Measurements from ENCODE around the gene HES5. TPM values are rescaled to one million over a fixed set of nuclear protein-coding genes. Genes with fewer than 3 reads are reported as not detected.

The HES5 gene
- total RNA-seq, 6 donors from 2014 or later, result 0.31 to 1.6 (median 0.92) TPM; not detected in 2

DNA sequence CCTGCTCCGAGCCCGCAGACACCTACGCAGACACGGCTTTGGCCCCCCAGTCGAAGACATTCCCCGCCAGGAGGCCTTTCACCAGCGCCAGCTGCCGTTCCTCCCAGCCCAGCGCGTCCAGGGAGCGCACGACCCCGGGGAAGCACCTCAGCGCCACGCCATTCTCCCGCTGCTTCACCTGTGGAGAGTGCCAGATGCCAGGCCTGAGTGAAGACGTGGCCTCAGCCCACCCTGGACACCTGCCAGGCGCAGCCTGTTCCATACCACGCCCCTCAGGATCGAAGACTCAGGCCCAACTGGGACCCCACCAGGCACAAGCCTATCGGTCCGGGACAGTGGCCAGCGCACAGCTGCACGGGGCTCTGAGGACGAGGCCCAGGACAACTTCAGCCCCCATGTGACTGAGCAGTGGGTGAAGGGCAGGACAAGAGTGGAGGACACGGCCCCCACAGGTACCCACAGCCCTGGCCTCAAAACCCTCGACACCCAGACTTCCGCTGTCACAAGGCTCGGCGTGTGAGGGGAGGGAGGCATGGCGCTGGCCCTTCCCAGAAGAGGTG lies 17.1 kb downstream of the HES5 start:
- Histone ChIP-seq H3K27ac (no peak overlapping the region), H3K4me3 (no peak overlapping the region), H3K27me3 (no peaks in the 10 kb centered on the region), H3K9me3 (no peaks in the 10 kb centered on the region), H3K4me1 (no peaks in the 10 kb centered on the region), H3K36me3 (peaks cover 44 to 100% (median 98%) of the 10 kb centered on the region in 4 donors)
- TF ChIP-seq POLR2A (IDR thresholded peaks at IDR 0.05) (no peak), POLR2AphosphoS5 (IDR thresholded peaks at IDR 0.05) (no peak), EP300 (IDR thresholded peaks at IDR 0.05) (no peak)
- TF ChIP-seq, protein P1, sequence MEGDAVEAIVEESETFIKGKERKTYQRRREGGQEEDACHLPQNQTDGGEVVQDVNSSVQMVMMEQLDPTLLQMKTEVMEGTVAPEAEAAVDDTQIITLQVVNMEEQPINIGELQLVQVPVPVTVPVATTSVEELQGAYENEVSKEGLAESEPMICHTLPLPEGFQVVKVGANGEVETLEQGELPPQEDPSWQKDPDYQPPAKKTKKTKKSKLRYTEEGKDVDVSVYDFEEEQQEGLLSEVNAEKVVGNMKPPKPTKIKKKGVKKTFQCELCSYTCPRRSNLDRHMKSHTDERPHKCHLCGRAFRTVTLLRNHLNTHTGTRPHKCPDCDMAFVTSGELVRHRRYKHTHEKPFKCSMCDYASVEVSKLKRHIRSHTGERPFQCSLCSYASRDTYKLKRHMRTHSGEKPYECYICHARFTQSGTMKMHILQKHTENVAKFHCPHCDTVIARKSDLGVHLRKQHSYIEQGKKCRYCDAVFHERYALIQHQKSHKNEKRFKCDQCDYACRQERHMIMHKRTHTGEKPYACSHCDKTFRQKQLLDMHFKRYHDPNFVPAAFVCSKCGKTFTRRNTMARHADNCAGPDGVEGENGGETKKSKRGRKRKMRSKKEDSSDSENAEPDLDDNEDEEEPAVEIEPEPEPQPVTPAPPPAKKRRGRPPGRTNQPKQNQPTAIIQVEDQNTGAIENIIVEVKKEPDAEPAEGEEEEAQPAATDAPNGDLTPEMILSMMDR (IDR thresholded peaks at IDR 0.05), result no peak
- peak in 1 of 2 donors; percentile 75 for DNase-seq
- no peak for ATAC-seq (ENCODE audit: low FRiP score in 2 of 2)
- 89 to 92% methylated on average over 8 to 31 of the region's 31 CpGs for WGBS, 2 donors

DNA sequence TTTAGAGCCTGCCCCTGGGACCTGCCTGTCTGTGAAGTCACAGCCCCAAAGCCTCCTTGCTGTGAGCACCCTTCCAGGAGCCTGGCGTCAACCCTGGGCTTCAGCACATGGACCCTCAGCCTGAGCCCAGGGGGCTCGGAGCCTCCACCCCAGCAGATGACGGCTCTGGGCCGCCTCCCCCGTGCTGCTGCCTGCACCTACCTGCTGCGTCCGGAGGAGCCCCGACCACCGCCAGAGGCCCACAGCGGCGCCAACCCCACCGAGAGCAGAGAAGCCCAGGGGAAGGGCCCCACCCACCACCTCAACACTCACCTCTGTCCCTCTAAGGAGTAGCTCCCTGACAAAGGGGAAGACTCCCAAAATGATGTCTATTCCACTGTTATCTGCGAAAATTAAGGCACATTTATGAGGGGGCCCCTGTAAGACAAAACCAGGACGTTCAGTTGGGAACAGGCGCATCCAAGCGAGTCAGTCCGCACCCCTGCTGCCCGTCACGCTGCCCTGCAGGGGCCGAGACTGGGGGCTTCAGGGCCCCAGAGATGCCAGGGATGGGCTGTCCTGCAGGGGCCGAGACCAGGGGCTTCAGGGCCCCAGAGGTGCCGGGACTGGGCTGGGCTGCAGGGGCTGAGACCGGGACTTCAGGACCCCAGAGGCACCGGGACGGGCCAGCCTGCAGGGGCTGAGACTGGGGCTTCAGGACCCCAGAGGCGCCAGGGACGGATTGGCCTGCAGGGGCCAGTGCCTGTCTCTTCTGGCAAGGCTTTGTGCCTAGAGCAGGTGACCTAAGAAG lies 19.5 kb downstream of the HES5 start:
- H3K27me3 ChIP-seq, result no peaks in the 10 kb centered on the region
- no peak overlapping the region for H3K4me3 ChIP-seq
- H3K27ac ChIP-seq, result no peak overlapping the region
- no peaks in the 10 kb centered on the region for H3K9me3 ChIP-seq
- peaks cover 35 to 84% (median 81%) of the 10 kb centered on the region in 4 donors for H3K36me3 ChIP-seq
- DNase-seq, result peak in 1 of 2 donors; percentile 73
- 92 to 96% methylated on average over 18 to 27 of the region's 27 CpGs for WGBS, 2 donors
- no peak for TF ChIP-seq POLR2A (IDR thresholded peaks at IDR 0.05)
- TF ChIP-seq, protein P1 (IDR thresholded peaks at IDR 0.05), result no peak
- TF ChIP-seq EP300 (IDR thresholded peaks at IDR 0.05), result no peak
- no peak for TF ChIP-seq POLR2AphosphoS5 (IDR thresholded peaks at IDR 0.05)
- peaks cover 0 to 16% (median 0%) of the 10 kb centered on the region in 4 donors for H3K4me1 ChIP-seq
- ATAC-seq (ENCODE audit: low FRiP score in 2 of 2), result no peak

DNA sequence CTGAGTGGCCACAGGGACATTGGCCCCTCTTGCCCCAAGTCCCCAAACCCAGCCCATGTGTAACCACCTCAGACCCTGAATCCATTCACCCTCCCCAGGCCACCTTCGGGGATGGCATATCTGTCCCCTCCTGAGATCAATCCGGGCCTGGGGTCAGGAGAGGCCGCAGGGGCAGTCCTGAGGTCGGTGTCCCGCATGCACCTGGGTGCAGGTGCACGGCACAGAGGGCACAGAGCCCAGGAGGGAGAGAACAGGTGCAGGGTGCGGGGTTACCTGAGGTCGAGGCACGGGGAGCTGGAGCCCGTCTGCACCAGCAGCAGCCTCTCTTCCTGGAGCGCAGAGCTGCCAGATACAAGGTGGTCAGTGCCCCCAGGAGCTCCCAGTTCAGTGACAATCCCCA lies 20.5 kb downstream of the HES5 start:
- TF ChIP-seq POLR2A (IDR thresholded peaks at IDR 0.05) (no peak), POLR2AphosphoS5 (IDR thresholded peaks at IDR 0.05) (no peak), EP300 (IDR thresholded peaks at IDR 0.05) (no peak)
- TF ChIP-seq, protein P1 (IDR thresholded peaks at IDR 0.05), result no peak
- peak in 1 of 2 donors; percentile 68 for DNase-seq
- ATAC-seq (ENCODE audit: low FRiP score in 2 of 2), result no peak
- WGBS, 2 donors, result 91 to 97% methylated on average over 8 to 11 of the region's 11 CpGs
- H3K4me1 ChIP-seq, result peaks cover 0 to 24% (median 0%) of the 10 kb centered on the region in 4 donors
- H3K36me3 ChIP-seq, result peaks cover 35 to 75% (median 72%) of the 10 kb centered on the region in 4 donors
- H3K9me3 ChIP-seq, result no peaks in the 10 kb centered on the region
- no peak overlapping the region for H3K4me3 ChIP-seq
- H3K27ac ChIP-seq, result no peak overlapping the region
- no peaks in the 10 kb centered on the region for H3K27me3 ChIP-seq

DNA sequence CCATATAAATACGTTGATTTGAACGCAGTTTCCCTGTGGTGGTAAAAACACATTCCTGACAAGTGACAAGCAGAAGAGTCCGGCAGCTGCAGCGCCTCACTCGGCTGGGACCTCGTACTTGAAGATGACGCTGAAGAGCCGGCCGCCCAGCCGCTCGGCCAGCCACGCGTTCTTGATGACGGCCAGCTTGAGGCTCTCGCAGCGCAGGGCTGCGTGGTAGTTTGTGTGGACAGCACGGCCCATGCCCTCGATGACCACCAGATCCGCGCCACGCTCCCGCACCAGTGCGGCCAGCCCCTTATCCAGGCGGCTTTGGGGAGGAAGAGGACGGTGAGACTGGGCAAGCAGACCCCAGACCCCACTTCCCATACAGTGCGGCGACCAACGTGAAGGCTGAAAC lies 21.3 kb downstream of the HES5 start:
- ATAC-seq (ENCODE audit: low FRiP score in 2 of 2) (no peak), DNase-seq (peak in 1 of 2 donors; percentile 83)
- peaks cover 0 to 25% (median 2%) of the 10 kb centered on the region in 4 donors for H3K4me1 ChIP-seq
- no peak for TF ChIP-seq POLR2AphosphoS5 (IDR thresholded peaks at IDR 0.05)
- TF ChIP-seq, protein P1 (IDR thresholded peaks at IDR 0.05), result no peak
- no peak for TF ChIP-seq POLR2A (IDR thresholded peaks at IDR 0.05)
- TF ChIP-seq EP300 (IDR thresholded peaks at IDR 0.05), result no peak
- peaks cover 31 to 66% (median 64%) of the 10 kb centered on the region in 4 donors for H3K36me3 ChIP-seq
- 92 to 95% methylated on average over 26 to 29 of the region's 29 CpGs for whole genome bisulfite sequencing, 2 donors
- H3K27me3 ChIP-seq, result no peaks in the 10 kb centered on the region
- no peak overlapping the region for H3K27ac ChIP-seq
- no peaks in the 10 kb centered on the region for H3K9me3 ChIP-seq
- no peak overlapping the region for H3K4me3 ChIP-seq

Data from upper lobe of left lung (tissue), 6 donors.